Measurements from ENCODE around the gene PROB1. TPM values are rescaled to one million over a fixed set of nuclear protein-coding genes. Genes with fewer than 3 reads are reported as not detected.

PROB1 gene
- total RNA-seq, 1 experiment from 2014 or later: 0.82 TPM

DNA sequence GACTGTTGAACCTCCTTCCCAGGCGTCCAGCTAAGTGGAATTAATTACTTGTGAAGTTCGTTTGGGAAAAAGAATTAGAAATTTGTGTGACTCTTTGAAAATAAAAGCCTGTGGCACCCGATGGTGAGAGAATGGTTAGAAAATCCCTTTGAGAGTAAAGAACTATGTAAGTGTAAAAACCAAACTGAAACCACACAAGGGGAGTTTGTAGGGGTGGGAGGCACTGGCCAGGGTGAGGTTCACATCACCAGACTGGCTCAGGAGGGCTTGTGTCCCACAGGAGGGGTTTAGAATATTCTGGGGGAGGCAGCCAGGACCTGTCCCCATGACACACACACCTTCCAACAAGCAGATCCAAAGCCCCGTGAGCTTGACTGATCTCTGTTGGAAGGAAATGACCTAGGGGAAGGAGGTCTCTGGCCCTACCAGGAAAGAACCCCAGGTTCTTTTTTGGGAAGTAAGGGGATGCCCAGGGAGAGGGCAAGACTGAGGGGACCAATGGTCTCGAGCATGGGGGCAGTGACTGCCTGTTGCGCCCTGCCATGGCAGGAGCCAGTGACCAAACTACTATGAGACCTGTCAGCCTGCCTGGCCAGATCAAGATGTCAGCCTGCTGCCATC is 4.7 kb upstream of the PROB1 start:
- no peak for DNase-seq (ENCODE audit: low spot score)
- no peak for TF ChIP-seq EZH2 (IDR thresholded peaks at IDR 0.05; ENCODE audit: borderline replicate concordance, low read depth, low read length, poor library complexity, severe bottlenecking)
- TF ChIP-seq, protein P1, sequence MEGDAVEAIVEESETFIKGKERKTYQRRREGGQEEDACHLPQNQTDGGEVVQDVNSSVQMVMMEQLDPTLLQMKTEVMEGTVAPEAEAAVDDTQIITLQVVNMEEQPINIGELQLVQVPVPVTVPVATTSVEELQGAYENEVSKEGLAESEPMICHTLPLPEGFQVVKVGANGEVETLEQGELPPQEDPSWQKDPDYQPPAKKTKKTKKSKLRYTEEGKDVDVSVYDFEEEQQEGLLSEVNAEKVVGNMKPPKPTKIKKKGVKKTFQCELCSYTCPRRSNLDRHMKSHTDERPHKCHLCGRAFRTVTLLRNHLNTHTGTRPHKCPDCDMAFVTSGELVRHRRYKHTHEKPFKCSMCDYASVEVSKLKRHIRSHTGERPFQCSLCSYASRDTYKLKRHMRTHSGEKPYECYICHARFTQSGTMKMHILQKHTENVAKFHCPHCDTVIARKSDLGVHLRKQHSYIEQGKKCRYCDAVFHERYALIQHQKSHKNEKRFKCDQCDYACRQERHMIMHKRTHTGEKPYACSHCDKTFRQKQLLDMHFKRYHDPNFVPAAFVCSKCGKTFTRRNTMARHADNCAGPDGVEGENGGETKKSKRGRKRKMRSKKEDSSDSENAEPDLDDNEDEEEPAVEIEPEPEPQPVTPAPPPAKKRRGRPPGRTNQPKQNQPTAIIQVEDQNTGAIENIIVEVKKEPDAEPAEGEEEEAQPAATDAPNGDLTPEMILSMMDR (conservative IDR thresholded peaks at IDR 0.05; ENCODE audit: low read depth, low read length): no peak
- peaks cover 6% of the 10 kb centered on the region for H3K4me1 ChIP-seq (ENCODE audit: insufficient read depth, low read length, poor library complexity, severe bottlenecking)
- POLR2A ChIA-PET (ENCODE audit: low non-redundant PET): no interaction called here
- H3K27me3 ChIP-seq (replicated peaks; ENCODE audit: insufficient read depth, low read depth, low read length, poor library complexity): no peaks in the 10 kb centered on the region
- intact Hi-C loops (cut with micrococcal nuclease; ENCODE audit: unreplicated experiment): no loop called here
- H3K36me3 ChIP-seq (ENCODE audit: insufficient read depth, low read length, poor library complexity, severe bottlenecking): no peaks in the 10 kb centered on the region
- CTCF ChIA-PET: no interaction called here
- no TSS peak for BruUV-seq (replicated peaks)
- H3K27ac ChIP-seq (ENCODE audit: low read depth, low read length, poor library complexity, severe bottlenecking): no peak overlapping the region
- H3K9me3 ChIP-seq (ENCODE audit: low read depth, low read length, poor library complexity, severe bottlenecking): no peaks in the 10 kb centered on the region
- H3K4me3 ChIP-seq (ENCODE audit: low read depth, low read length, poor library complexity, severe bottlenecking): no peak overlapping the region

- no TSS peak for BruUV-seq (replicated peaks)
- no peak for DNase-seq (ENCODE audit: low spot score)
Measured at GRCh38 chr5:139397921-139398320, 3.0 kb upstream of the PROB1 start.

GRCh38 chr5:139396691-139397090 is 1.8 kb upstream of the PROB1 start:
- ChIA-PET CTCF (no interaction called here), POLR2A (ENCODE audit: low non-redundant PET) (no interaction called here)
- Histone ChIP-seq H3K36me3 (ENCODE audit: insufficient read depth, low read length, poor library complexity, severe bottlenecking) (no peaks in the 10 kb centered on the region), H3K27ac (ENCODE audit: low read depth, low read length, poor library complexity, severe bottlenecking) (no peak overlapping the region), H3K27me3 (replicated peaks; ENCODE audit: insufficient read depth, low read depth, low read length, poor library complexity) (peaks cover 14% of the 10 kb centered on the region), H3K4me1 (ENCODE audit: insufficient read depth, low read length, poor library complexity, severe bottlenecking) (peaks cover 12% of the 10 kb centered on the region), H3K4me3 (ENCODE audit: low read depth, low read length, poor library complexity, severe bottlenecking) (no peak overlapping the region), H3K9me3 (ENCODE audit: low read depth, low read length, poor library complexity, severe bottlenecking) (no peaks in the 10 kb centered on the region)
- TF ChIP-seq EZH2 (IDR thresholded peaks at IDR 0.05; ENCODE audit: borderline replicate concordance, low read depth, low read length, poor library complexity, severe bottlenecking): no peak
- TF ChIP-seq, protein P1 (conservative IDR thresholded peaks at IDR 0.05; ENCODE audit: low read depth, low read length): no peak
- intact Hi-C loops (cut with micrococcal nuclease; ENCODE audit: unreplicated experiment): no loop called here
- no peak for DNase-seq (ENCODE audit: low spot score)
- no TSS peak for BruUV-seq (replicated peaks)

More at GRCh38 chr5:139397921-139398320, 3.0 kb upstream of the PROB1 start:
- peaks cover 13% of the 10 kb centered on the region for H3K27me3 ChIP-seq (replicated peaks; ENCODE audit: insufficient read depth, low read depth, low read length, poor library complexity)
- H3K9me3 ChIP-seq (ENCODE audit: low read depth, low read length, poor library complexity, severe bottlenecking): no peaks in the 10 kb centered on the region
- H3K27ac ChIP-seq (ENCODE audit: low read depth, low read length, poor library complexity, severe bottlenecking): no peak overlapping the region
- no peaks in the 10 kb centered on the region for H3K36me3 ChIP-seq (ENCODE audit: insufficient read depth, low read length, poor library complexity, severe bottlenecking)
- no peak for TF ChIP-seq EZH2 (IDR thresholded peaks at IDR 0.05; ENCODE audit: borderline replicate concordance, low read depth, low read length, poor library complexity, severe bottlenecking)
- TF ChIP-seq, protein P1 (conservative IDR thresholded peaks at IDR 0.05; ENCODE audit: low read depth, low read length): no peak
- intact Hi-C loops (cut with micrococcal nuclease; ENCODE audit: unreplicated experiment): no loop called here
- H3K4me1 ChIP-seq (ENCODE audit: insufficient read depth, low read length, poor library complexity, severe bottlenecking): peaks cover 9% of the 10 kb centered on the region
- ChIA-PET POLR2A (ENCODE audit: low non-redundant PET) (no interaction called here), CTCF (no interaction called here)
- H3K4me3 ChIP-seq (ENCODE audit: low read depth, low read length, poor library complexity, severe bottlenecking): no peak overlapping the region
